ENCODE data around the gene DTWD1. TPM values are rescaled to one million over a fixed set of nuclear protein-coding genes. Genes with fewer than 3 reads are reported as not detected.

Gene DTWD1
- polyA plus RNA-seq, 3 donors = 8.3 to 11.8 (median 10.2) TPM

- Histone ChIP-seq H3K27ac (ENCODE audit: low read depth in 1 of 2, low read length in 2 of 2) (no peak overlapping the region), H3K27me3 (ENCODE audit: control insufficient read depth in 2 of 2, insufficient read depth in 2 of 2, low read length in 2 of 2) (no peaks in the 10 kb centered on the region), H3K9ac (ENCODE audit: insufficient read depth, low read length, poor library complexity, severe bottlenecking) (no peak overlapping the region), H3K4me3 (replicated peaks in 1 of 3; ENCODE audit: low read depth in 2 of 3, low read length in 3 of 3) (no peak overlapping the region), H3K9me3 (replicated peaks in 1 of 2; ENCODE audit: control insufficient read depth in 1 of 2, insufficient read depth in 1 of 2, low read length in 2 of 2) (no peaks in the 10 kb centered on the region), H3K79me2 (ENCODE audit: insufficient read depth, low read length) (no peaks in the 10 kb centered on the region), H3K4me2 (replicated peaks; ENCODE audit: extremely low read depth, low read length, poor library complexity, severe bottlenecking) (no peak overlapping the region), H4K20me1 (ENCODE audit: insufficient read depth, low read length) (no peaks in the 10 kb centered on the region), H2AFZ (ENCODE audit: insufficient read depth, low read depth, low read length, poor library complexity, severe bottlenecking) (no peak overlapping the region), H3K36me3 (replicated peaks in 1 of 2; ENCODE audit: control insufficient read depth in 1 of 2, insufficient read depth in 2 of 2, low read length in 2 of 2) (no peaks in the 10 kb centered on the region), H3K4me1 (ENCODE audit: control insufficient read depth in 1 of 2, insufficient read depth in 2 of 2, low read length in 2 of 2) (no peaks in the 10 kb centered on the region)
- no peaks in the 10 kb centered on the region for H3K36me3 Mint-ChIP-seq
- H3K9me3 Mint-ChIP-seq = peaks cover 0 to 11% (median 0%) of the 10 kb centered on the region in 7 donors
- intact Hi-C loops (cut with micrococcal nuclease) = no loop called here
- H3K27me3 Mint-ChIP-seq (ENCODE audit: low read depth in 3 of 3) = peaks cover 0 to 2% (median 0%) of the 10 kb centered on the region in 3 donors
- H3K4me3 Mint-ChIP-seq = no peak overlapping the region
- no peak overlapping the region for H3K27ac Mint-ChIP-seq
- TF ChIP-seq CTCF (IDR thresholded peaks at IDR 0.05) = no peak
- WGBS (ENCODE audit: insufficient coverage) = no CpG with 5 or more reads among the region's 4 CpGs
- H3K4me1 Mint-ChIP-seq = no peaks in the 10 kb centered on the region
- no peak for DNase-seq
Observed at GRCh38 chr15:49678655-49679054, 57.8 kb downstream of the DTWD1 start.

- no peak for DNase-seq
- intact Hi-C loops (cut with micrococcal nuclease) = no loop called here
- no CpG with 5 or more reads among the region's 1 CpG for WGBS (ENCODE audit: insufficient coverage)
Observed at GRCh38 chr15:49686599-49686998, 65.8 kb downstream of the DTWD1 start.

More at GRCh38 chr15:49686599-49686998, 65.8 kb downstream of the DTWD1 start:
- Histone ChIP-seq H3K27ac (ENCODE audit: low read depth in 1 of 2, low read length in 2 of 2) (no peak overlapping the region), H4K20me1 (ENCODE audit: insufficient read depth, low read length) (no peaks in the 10 kb centered on the region), H3K4me1 (ENCODE audit: control insufficient read depth in 1 of 2, insufficient read depth in 2 of 2, low read length in 2 of 2) (no peaks in the 10 kb centered on the region), H3K9ac (ENCODE audit: insufficient read depth, low read length, poor library complexity, severe bottlenecking) (no peak overlapping the region), H3K4me2 (replicated peaks; ENCODE audit: extremely low read depth, low read length, poor library complexity, severe bottlenecking) (no peak overlapping the region), H3K27me3 (ENCODE audit: control insufficient read depth in 2 of 2, insufficient read depth in 2 of 2, low read length in 2 of 2) (no peaks in the 10 kb centered on the region), H3K36me3 (replicated peaks in 1 of 2; ENCODE audit: control insufficient read depth in 1 of 2, insufficient read depth in 2 of 2, low read length in 2 of 2) (no peaks in the 10 kb centered on the region), H2AFZ (ENCODE audit: insufficient read depth, low read depth, low read length, poor library complexity, severe bottlenecking) (no peak overlapping the region), H3K9me3 (replicated peaks in 1 of 2; ENCODE audit: control insufficient read depth in 1 of 2, insufficient read depth in 1 of 2, low read length in 2 of 2) (no peaks in the 10 kb centered on the region), H3K79me2 (ENCODE audit: insufficient read depth, low read length) (no peaks in the 10 kb centered on the region), H3K4me3 (replicated peaks in 1 of 3; ENCODE audit: low read depth in 2 of 3, low read length in 3 of 3) (no peak overlapping the region)
- H3K4me3 Mint-ChIP-seq = no peak overlapping the region
- peaks cover 0 to 4% (median 2%) of the 10 kb centered on the region in 7 donors for H3K9me3 Mint-ChIP-seq
- no peaks in the 10 kb centered on the region for H3K36me3 Mint-ChIP-seq
- no peaks in the 10 kb centered on the region for H3K4me1 Mint-ChIP-seq
- no peak for TF ChIP-seq CTCF (IDR thresholded peaks at IDR 0.05)
- H3K27me3 Mint-ChIP-seq (ENCODE audit: low read depth in 3 of 3) = no peaks in the 10 kb centered on the region
- H3K27ac Mint-ChIP-seq = no peak overlapping the region

All from CD14-positive monocyte (primary cell).